NCI-H82 treated with DMSO at 0.1 percent for 48 hours (cell line): ENCODE results near the gene MEG3.

Experiments used
- DNase-seq: peaks from one replicate; lab custom pipeline; 2025; ENCODE audit not compliant: unreplicated experiment; lab: John Stamatoyannopoulos, UW

The MEG3 gene

DNA sequence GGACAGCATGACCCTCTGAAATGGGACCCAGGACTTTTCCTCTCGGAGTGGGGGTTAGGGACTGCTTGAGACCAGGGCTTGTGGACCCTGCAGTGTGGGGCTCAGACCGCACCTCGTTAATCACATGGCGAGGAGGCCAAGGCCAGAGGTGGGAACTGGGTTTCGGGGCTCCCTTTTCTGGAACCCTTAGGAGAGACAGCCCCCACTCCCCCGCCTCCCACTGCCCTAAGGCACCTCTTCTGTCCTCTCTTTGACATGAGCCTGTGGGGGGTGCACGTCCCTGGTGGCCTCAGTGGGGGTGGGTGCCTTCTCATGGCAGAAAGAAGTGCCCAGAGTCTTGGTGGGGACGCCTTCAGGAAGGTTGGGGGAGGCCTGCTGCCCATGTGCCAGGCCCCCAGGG is 53.3 kb downstream of the MEG3 start:
- DNase-seq: no peak

DNA sequence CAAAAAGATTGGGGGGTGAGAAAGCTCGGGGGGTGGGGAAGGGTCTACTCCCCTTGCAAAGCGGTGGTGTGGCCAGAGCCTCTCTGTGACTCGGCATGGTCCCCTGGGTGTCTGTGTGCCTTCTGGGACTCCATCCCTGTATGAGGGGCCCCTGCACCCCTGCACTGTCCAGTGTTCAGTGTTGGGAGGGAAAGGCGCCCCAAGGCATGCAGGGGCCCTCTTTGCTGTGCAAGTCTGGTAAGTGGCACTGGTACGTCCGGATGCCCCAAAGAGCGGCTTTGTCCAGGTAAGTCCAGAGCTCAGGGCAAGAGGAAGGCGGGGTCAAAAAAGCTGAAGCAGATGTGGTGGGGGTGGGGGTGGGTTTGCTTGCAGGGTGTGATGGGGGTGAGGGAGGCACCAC is 53.9 kb downstream of the MEG3 start:
- DNase-seq: no peak

DNA sequence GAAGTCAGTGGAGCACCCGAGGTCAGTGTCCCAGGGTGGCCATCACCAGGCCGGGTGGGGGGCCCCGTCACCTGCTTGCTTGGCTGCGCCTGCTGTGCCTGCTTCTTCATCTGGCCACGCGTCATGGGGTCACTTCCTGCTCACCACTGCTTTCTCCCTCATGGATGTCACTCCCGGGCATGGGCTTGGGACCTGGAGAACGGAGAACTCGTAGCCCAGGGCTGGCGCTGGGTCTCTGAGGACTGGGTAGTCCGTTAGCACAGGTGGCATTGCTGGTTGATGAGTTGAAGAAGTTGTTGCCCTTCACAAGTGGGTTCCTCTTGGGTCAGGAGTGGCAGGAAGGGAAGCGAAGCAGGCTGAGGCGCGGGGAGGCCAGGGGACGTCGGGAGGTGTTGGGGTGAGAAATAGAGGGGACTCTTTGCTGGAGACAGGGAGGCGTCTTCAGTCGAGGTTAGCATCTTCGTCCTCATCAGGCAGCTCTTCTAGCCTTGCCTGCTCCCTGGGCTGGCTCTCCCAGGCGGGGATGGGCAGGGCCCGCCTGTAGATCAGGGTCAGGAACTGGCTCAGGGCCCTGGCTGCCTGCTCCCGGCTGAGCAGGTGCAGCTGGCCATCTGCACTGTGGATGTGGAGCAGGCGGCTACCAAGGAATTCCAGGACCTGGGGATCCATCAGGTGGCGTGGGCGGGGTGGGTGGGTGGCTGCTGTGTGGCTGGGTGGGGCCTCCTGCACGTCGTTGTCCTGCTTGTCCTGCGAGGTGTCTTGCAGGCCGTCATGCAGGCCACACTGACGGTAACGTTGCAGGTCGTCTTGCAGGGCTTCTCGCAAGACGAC is 54.6 kb downstream of the MEG3 start:
- DNase-seq: no peak

DNA sequence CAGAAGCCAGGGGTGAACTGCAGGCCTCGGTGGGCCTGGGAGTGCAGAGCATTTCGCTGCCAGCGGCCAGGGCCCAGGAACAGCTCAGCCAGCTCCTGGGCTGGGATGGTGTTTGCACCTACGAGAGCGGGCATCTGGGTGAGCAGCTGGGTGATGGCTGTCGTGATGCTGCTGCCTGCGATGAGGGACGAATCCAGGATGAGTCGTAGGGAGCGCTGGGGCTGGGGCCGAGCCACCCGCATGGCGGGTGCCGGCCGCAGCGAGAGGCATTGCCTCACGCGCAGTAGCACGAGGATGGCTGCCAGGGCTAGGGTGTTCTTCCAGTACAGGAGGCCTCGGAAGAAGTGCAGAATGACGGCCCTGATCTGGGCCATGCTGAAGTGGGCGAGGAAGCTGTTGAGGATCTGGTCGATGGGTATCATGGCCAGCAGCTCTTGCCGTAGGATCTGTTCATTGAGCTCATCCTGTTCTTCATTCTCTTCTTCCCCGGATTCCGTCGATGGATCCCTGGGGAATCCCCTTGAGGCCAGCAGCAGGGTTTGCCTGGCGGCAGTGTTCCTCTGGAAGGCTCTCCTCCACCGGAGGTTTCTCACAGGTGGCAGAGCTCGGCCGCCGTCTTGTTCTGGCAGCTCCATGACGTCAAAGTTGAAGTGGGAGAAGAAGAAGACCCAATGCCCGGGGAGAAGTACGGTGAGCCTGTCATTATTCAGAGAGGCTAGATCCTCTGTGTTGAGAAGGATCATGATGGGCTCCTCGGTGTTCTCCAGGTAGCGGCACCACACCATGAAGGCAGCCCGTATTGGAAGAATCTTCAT is 55.5 kb downstream of the MEG3 start:
- no peak for DNase-seq

DNA sequence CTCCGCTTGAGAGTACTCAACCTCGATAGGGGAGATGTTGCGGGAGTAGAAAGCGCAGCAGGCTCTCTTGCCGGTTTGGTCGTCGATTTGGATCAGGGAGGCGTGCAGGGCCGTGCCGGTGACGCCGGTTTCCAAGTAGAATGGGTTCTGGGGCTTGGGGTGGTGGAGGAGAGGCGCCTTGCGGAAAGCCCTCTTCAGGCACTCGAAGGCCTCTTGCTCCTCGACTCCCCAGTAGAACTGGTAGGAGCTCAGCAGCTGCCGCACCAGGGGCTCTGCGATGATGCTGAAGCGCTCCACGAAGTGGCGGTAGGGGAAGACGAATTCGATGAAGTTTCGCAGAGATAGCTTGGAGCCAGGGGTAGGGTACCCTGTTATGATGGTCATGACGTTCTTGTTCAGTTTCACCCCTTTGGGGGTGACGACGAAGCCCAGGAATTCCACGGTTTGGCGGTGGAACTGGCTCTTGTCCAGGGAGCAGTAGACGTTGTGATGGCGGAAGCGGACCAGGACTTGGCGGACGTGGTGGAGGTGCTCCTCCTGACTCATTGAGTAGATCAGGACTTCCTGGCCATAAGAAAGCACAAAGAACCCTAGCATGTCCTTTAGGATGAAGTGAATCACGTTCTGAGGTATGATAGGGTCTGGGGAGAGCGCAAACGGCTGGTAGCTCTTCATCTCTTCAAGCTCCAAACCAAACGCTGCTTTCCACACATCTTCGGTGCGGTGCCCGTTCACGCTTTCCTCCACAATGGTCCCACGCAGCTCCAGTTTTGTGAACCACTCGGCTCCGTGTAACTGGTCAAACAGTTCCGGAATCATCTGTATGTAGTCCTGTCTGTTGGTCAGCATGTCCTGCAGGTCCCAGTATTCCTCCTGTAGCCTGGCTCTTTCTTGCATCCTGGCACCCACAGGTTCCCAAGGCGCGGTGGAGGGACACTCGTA is 56.4 kb downstream of the MEG3 start:
- DNase-seq: no peak

DNA sequence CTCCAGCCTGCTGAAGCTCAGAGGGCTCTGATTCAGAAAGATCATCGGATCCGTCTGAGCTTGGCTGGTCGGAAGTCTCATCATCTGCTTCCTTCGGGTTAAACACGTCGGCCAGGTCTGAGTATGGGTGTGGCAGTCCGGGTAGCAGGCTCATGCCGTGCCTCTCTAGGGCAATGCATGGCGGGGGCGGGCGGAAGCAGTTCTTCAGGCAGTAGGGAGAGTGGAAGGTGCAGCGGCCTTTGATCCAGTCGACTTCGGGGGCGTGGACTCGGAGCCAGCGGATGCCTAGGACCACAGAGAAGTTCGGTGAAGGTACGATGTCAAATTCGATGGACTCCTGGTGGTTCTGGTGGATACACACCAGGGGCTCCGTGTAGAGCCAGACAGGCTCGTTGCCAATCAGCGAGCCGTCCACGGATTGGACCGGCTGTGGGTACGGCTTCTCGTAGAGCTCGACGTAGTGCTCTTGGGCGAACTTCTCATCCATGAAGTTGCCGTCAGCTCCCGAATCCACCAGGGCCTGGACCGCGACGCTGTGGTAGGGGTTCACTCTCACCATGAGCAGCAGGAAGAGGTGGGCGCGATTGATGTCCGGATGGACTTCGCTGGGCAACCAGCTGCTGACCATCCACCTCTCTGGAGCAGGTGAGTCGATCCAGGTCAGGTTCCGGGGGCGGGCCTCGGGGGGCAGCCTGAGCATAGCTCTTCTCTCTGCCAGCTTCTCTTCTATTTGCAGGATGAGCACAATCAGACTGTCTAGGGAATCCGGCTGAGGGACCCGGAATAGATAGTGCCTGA is 57.3 kb downstream of the MEG3 start:
- DNase-seq: no peak

DNA sequence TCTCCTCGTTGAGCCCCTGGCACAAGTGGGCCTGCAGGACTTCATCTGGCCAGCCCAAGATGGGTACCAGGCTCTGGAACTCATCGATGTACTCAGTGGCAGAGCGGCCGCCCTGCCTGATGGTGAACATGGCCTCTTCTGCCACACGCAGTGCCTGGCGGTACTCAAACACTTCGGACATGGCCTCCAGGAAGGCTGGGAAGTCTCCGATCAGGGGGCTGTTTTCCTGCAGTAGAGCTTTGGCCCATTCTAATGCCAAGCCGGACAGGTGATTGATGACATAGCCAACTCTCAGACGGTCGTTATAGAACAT is 57.8 kb downstream of the MEG3 start:
- no peak for DNase-seq

DNA sequence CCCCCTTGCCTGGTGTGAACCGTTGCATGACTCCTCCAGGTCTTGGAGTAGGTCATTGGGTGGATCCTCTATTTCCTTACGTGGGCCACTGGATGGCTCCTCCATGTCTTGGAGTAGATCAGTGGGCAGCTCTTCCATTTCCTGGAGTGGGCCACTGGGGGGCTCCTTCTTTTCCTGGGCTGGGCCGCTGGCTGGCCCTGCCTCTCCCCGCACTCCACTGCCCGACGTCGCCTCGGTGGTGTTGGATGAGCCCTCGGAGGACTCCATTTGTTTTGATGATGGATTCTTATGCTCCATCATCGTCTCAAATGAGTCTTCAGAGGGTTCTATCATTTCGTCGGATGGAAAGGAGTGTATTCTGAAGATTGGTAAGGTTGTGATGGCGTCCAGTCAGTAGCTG is 58.5 kb downstream of the MEG3 start:
- DNase-seq: no peak

DNA sequence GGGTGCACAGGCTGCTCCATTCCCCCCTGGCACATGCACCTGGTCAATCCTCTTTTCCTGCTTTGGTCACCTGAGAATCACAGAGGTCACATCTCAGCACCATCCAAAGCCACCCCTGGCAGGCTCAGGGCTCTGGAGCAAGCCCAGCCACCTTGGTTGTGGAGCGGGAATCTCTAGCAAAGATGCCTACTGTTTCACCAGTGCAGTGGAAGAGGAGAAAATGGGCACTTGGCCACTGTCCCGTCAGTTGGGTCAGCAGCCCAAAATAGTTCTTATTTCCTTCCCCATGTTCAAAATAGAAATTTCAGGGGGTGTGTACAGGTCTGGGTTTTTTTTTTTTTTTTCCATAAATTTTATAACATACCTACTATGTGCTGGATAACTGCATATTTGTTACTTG is 59.3 kb downstream of the MEG3 start:
- no peak for DNase-seq

DNA sequence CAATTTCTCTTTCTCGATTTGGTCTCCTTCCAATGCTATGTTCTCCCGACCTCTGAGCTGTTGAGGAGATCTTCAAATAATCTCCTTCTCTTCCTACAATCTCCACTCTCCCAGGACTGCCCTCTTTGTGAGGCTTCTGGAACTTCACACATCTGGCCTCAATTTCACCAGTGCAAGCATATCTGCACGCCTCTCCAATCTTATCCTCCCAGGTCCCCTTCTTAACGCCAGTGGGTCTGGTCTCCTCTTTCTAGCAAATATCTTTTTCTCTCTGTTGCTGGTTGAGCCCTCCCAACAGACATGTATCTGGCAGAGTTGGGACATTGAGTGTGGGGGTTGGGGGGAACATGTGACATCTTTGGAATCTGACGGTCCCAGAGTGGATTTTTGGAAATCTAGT is 59.7 kb downstream of the MEG3 start:
- DNase-seq: no peak

DNA sequence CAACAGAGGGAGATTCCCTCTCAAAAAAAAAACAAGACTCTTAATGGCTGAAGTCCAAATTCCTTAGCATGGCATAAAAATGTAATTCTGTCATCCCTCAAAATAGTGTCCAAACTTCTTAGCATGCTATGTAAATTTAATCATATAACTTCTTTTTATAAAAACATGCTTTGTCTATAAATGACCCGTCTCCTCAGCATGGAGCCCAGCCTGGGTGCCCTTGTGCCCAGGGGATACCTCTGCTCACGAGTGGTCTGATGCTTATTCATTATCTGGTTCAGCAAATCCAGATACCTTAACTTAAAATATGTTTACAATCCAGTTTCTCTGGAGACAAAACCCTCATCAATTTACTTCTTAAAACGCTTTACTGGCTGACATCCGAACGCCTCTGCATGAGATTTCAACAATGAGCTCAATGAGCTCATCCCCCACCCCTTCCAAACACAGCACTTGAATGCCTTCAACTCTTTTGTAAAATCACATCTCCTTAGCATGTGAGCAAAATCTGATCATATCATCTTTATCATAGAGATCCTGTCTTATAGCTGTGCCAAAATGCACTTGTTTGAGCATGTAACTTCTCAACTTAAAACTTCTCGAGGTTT is 61.9 kb downstream of the MEG3 start:
- no peak for DNase-seq

DNA sequence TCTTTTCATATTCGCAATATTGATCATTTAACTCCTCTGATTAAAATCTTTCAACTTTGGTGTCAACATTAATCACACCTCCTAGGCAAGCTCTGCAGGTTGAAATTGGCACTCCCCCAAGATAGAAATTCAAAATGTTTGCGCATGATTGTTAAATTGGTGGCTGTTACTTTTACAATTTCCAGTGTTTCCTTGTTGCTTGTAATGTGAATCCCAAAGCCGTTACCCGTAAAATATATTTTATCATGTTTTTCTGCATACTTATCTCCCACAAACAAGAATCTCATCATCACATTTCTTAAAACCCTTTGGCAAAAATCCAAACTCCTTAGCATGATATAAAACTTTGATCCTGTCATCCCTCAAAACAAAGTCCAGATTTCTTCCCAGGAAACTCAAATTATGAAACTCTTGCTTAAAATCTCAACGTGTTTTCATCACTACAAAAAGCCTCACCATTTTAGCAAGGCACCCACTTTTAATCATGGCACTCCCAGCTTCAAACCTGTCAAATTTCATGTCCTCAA is 62.9 kb downstream of the MEG3 start:
- no peak for DNase-seq

DNA sequence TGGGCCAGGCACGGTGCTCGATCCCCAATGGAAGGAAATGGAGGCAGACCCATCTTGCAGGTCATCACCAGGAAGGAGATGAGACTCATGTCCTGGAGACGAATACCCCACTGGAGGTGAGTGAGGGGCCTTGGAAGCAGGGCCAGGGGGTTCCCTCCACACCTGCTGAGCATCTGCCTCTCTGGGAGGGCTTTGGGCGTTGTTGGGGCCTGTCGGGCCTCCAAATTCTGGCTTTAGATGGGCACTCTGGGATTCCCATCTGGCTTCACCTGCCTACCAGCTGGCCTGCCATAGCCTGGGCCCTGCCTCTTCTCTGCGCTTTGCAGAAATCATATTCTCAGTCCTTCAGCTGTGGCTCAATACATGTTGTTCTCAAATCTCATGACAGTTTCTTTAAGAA is 63.7 kb downstream of the MEG3 start:
- DNase-seq: no peak

DNA sequence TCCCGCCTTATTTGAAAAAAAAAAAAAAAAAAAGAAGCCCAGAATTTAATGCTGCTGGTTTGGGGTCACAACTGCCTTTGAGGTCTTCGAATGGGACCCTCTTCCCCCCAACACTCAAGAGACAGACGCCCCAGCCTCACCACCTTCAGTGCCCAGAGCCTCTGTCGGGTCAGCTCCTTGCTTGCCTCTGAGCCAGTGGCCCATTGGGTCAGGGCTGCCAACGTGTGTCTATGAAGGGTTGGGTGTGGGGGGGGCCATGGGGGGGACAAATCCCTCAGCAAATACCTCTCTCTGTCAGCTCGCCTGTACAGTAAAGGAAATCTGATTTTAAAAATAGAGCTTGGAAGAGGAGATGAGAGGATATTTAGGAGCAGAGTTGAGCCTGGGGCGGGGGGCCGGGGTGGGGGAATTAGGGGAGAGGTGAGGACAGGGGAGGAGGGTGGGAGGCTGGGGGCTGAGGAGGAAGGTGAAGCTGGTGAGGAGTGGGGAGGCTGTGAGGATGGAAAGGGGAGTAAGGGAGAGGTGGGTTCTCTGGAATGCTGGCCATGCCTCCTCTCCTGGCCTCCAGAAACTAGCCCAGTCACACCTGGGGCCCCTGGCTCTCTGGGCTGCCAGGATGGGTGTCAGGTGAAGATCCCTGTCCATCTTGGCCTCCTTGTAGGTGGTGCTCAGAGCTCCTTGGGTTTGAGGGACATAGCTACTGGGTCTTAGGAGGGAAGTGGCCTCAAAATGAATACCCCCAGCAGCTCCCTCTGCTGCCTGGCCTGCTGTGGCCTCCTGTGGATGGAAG is 64.3 kb downstream of the MEG3 start:
- DNase-seq: no peak

DNA sequence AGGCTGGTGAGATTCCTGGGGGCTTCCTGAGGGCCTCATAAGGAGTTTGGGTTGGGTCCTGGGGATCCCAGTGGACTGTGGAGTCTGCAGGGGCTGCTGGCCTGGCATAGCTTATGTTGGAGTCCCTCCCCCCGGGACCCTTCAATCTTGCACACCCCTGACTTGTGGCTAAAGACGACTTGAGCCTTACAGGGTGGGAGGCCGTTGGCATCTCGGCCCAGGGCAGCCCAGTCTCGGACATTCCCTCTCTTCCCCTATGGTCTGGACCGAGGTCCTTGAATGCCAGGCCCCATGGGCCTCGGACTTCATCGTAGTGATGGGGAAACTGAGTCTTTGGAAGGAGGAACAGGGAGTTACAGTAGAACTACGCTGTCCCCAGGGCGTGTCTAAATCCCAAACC is 65.1 kb downstream of the MEG3 start:
- no peak for DNase-seq

DNA sequence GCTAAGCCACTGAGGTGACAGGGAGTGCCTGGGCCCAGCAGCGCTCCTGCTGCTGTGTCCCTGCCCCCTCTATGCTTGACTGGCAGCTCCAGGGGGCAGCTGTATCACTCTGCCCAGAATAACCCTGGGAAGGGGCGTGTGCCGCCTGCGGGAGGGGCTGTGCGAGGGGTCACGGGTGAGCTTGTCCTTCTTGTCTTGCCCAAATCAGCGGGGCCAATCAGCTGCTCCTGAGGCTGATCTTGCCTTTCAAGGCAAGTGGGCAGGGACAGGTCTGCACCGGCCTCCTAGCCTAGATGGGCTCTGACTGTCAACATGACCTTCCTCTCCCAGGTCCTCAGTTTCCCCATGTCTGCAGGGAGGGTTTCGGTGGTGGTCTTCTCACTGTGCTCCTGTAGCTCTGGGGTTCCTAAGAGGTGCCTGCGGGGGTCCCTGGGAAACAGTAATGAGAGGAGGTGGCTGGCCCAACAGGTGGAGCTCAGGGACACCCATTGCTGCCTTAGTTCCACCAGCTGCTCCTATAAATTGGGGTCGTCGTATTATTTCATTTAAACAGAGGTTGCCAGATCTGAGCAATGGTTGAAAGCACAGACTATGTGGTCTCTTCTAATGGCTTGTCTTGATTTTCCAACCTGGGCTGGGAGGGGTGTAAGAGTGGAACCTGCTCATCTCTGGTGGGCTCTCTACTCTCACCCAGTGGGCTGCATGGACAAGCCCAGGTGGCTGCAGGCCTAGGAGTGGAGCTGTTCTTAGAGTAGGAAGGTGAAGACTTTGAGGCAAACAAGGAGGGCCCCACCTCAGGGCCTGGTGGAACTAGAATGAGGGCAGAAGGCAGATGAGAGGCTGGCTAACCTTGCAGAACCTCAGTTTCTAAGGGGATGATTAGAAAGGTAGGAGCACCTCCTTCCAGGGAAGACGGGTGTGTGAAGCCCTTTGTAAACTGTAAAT is 65.9 kb downstream of the MEG3 start:
- no peak for DNase-seq

DNA sequence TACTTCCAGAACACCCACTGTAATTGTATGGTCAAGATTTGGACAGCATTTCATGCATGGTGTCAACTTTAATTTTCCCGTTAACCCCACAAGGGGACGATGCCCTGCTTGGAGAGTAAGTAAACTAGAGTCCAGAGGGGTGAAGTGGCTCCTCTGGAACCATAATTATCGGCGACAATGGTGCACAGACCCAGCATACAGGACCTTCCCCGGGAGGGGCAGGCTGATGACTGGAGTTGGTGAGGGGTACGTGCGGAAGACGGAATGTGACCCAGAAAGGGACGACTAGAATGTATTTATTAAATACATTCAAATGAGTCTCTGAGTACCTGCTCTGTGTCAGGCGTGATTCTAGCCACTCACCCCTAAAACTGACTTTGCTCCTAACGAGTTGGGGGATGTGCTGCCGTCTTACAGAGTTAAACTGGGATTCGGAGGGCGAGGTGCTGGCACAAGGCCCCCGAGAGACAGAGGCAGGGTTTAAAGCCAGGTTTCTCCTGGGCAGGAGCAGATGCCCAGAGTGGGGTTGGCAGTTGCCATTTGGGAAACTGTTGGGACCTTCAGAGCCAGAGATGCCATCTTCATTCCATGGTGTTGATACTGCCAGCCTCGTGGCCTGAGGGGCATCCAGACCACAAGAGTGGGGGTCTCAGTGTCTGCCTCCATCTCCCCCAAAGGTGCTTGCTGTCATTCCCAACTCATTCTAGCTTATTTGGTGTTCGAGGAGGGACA is 66.7 kb downstream of the MEG3 start:
- no peak for DNase-seq

DNA sequence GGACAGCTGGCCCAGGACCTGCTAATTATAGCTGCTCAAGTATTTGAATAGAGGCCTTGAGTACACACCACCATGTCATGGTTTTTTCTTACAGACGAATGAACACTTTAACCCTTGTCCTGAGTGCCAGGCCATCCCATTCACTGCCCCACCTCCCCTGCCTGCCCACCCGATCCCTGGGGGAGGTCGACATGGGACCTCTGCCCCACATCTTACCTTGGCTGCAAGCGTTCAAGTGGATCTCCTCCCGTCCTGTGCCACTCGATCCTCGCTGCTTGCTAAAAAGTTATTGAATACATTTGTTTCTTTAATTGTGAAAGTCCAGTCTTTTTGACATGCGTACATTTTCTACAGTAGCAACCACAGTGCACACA is 67.3 kb downstream of the MEG3 start:
- no peak for DNase-seq
